Effector CD8-positive, alpha-beta T cell (primary cell): ENCODE measurements around the gene PCDHA13.
"Not testable (repeated sequence)": the region's sequence is repeated elsewhere in the genome, so short reads cannot be mapped to it uniquely, and the experiment has no call there.

Experiments
- DNase-seq: peaks from one replicate; lab custom pipeline; 2025; lab: John Stamatoyannopoulos, UW
- total RNA-seq, 4 experiments: gene quantifications; one replicate each; lab custom pipeline; 2026; lab: John Stamatoyannopoulos, UW

The PCDHA13 gene
- 0 reads per million in 4 experiments for total RNA-seq

GRCh38 chr5:140881889-140882590, at the start of gene PCDHA13:
Gene PCDHA13, plus strand, starts transcription at chr5:140882124. Its CDS starts 145 bp downstream, at chr5:140882269.
- DNase-seq: no peak

GRCh38 chr5:140833993-140834392, 47.9 kb upstream of the PCDHA13 start, which contains the start of gene PCDHA7:
Gene PCDHA7, plus strand, starts transcription at chr5:140834269. Its CDS starts 115 bp downstream, at chr5:140834384.
- no peak for DNase-seq

GRCh38 chr5:140834439-140835008, 47.4 kb upstream of the PCDHA13 start:
- DNase-seq: not testable (repeated sequence)

- DNase-seq: no peak
Observed at GRCh38 chr5:140835622-140836510, 46.1 kb upstream of the PCDHA13 start.

- no peak for DNase-seq
Observed at GRCh38 chr5:140840978-140841962, 40.7 kb upstream of the PCDHA13 start, which contains the start of gene PCDHA8. Gene PCDHA8, plus strand, starts transcription at chr5:140841187. Its CDS starts 135 bp downstream, at chr5:140841322.

- no peak for DNase-seq
Observed at GRCh38 chr5:140842798-140843733, 38.9 kb upstream of the PCDHA13 start.

- not testable (repeated sequence) for DNase-seq
Observed at GRCh38 chr5:140848139-140849102, 33.5 kb upstream of the PCDHA13 start, which contains the start of gene PCDHA9. Gene PCDHA9, plus strand, starts transcription at chr5:140848382. Its CDS starts 114 bp downstream, at chr5:140848496.

- not testable (repeated sequence) for DNase-seq
Observed at GRCh38 chr5:140849831-140850634, 31.9 kb upstream of the PCDHA13 start.

GRCh38 chr5:140855772-140856674, 25.9 kb upstream of the PCDHA13 start, which contains the start of gene PCDHA10:
Gene PCDHA10, plus strand, starts transcription at chr5:140855897. Its CDS starts 152 bp downstream, at chr5:140856049.
- no peak for DNase-seq

- DNase-seq: no peak
Observed at GRCh38 chr5:140857177-140857986, 24.5 kb upstream of the PCDHA13 start.

GRCh38 chr5:140857987-140858240, 24.0 kb upstream of the PCDHA13 start:
- DNase-seq: no peak

GRCh38 chr5:140862441-140863295, 19.3 kb upstream of the PCDHA13 start:
- DNase-seq: no peak

- DNase-seq: no peak
Observed at GRCh38 chr5:140868721-140869554, 13.0 kb upstream of the PCDHA13 start, which contains the start of gene PCDHA11. Gene PCDHA11, plus strand, starts transcription at chr5:140868957. Its CDS starts 147 bp downstream, at chr5:140869104.

- no peak for DNase-seq
Observed at GRCh38 chr5:140869555-140869886, 12.4 kb upstream of the PCDHA13 start.
